ENCODE data around the gene EFTUD2. TPM values are rescaled to one million over a fixed set of nuclear protein-coding genes. Genes with fewer than 3 reads are reported as not detected.

EFTUD2 gene
- total and polyA plus RNA-seq, 11 donors, result 21.3 to 106 (median 65.0) TPM

GRCh38 chr17:44914698-44915271 is 15.5 kb upstream of the EFTUD2 start:
- peaks cover 0 to 35% (median 16%) of the 10 kb centered on the region in 12 donors for H3K4me1 ChIP-seq
- 84 to 91% (median 86%) methylated on average over 13 to 19 of the region's 19 CpGs for WGBS, 4 donors
- no peaks in the 10 kb centered on the region for H3K36me3 ChIP-seq
- no peak for ATAC-seq
- H3K9me3 ChIP-seq, result no peaks in the 10 kb centered on the region
- no peak for DNase-seq
- no peak for TF ChIP-seq POLR2A (IDR thresholded peaks at IDR 0.05)
- TF ChIP-seq, protein P1, sequence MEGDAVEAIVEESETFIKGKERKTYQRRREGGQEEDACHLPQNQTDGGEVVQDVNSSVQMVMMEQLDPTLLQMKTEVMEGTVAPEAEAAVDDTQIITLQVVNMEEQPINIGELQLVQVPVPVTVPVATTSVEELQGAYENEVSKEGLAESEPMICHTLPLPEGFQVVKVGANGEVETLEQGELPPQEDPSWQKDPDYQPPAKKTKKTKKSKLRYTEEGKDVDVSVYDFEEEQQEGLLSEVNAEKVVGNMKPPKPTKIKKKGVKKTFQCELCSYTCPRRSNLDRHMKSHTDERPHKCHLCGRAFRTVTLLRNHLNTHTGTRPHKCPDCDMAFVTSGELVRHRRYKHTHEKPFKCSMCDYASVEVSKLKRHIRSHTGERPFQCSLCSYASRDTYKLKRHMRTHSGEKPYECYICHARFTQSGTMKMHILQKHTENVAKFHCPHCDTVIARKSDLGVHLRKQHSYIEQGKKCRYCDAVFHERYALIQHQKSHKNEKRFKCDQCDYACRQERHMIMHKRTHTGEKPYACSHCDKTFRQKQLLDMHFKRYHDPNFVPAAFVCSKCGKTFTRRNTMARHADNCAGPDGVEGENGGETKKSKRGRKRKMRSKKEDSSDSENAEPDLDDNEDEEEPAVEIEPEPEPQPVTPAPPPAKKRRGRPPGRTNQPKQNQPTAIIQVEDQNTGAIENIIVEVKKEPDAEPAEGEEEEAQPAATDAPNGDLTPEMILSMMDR (IDR thresholded peaks at IDR 0.05), result no peak
- H3K27ac ChIP-seq, result no peak overlapping the region
- H3K4me3 ChIP-seq, result no peak overlapping the region
- peaks cover 0 to 25% (median 0%) of the 10 kb centered on the region in 9 donors for H3K27me3 ChIP-seq
- intact Hi-C loops (cut with DNase I), result loop anchor here in 6 of 10 donors (5.0 to 10.0 kb wide), 3 partner anchors 180 to 280 kb away; no protein-coding TSS in a partner anchor

DNA sequence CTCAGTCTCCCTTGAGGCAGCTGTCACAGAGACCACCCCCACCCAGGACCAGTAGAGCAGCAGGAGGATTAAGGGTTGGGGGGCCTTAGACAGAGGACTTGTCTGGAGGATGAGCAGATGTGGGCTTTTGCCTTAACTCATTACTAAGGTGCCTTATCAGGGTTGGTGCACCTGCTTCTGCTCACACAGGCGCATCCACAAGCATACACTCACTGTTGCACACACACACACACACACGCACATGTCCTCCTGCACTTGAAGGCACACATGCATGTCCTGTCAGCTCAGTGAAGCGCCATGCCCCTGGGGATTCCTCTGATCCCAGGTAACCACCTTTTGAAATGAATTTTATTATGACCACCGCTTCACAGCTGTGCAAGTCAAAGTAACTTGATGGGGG is 14.9 kb upstream of the EFTUD2 start:
- DNase-seq (no peak), ATAC-seq (no peak)
- Histone ChIP-seq H3K4me3 (no peak overlapping the region), H3K27me3 (peaks cover 0 to 25% (median 0%) of the 10 kb centered on the region in 9 donors), H3K9me3 (no peaks in the 10 kb centered on the region), H3K4me1 (peaks cover 0 to 35% (median 16%) of the 10 kb centered on the region in 12 donors), H3K27ac (no peak overlapping the region), H3K36me3 (no peaks in the 10 kb centered on the region)
- WGBS, 4 donors, result 80 to 87% (median 84%) methylated on average over 4 of the region's 4 CpGs
- intact Hi-C loops (cut with DNase I), result loop anchor here in 5 of 10 donors (10.0 kb wide), 2 partner anchors 181 to 281 kb away; no protein-coding TSS in a partner anchor
- TF ChIP-seq, protein P1 (IDR thresholded peaks at IDR 0.05), result no peak
- TF ChIP-seq POLR2A (IDR thresholded peaks at IDR 0.05), result no peak

DNA sequence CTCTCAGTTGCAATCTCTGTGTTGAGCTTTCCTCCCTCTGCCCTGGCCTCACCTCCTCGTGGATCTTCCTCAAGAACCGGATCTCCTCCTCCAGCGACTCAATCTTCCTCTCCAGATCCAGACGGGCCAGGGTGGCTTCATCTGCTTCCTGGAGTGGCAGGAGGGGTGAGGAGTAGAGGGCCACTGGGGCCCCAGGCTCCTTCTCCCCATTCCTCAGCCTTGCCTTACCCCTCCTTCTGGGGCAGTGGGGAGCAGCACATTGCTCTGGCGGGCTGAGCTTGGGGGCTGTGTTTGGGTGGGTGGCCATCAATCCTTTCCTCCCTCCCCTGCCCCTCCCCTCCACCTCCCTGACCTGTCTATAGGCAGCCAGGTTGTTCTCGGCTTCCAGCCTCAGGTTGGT is 14.4 kb upstream of the EFTUD2 start:
- Histone ChIP-seq H3K36me3 (no peaks in the 10 kb centered on the region), H3K4me1 (peaks cover 0 to 35% (median 16%) of the 10 kb centered on the region in 12 donors), H3K27me3 (peaks cover 0 to 25% (median 0%) of the 10 kb centered on the region in 9 donors), H3K9me3 (no peaks in the 10 kb centered on the region), H3K4me3 (no peak overlapping the region), H3K27ac (no peak overlapping the region)
- ATAC-seq, result no peak
- no peak for TF ChIP-seq POLR2A (IDR thresholded peaks at IDR 0.05)
- TF ChIP-seq, protein P1 (IDR thresholded peaks at IDR 0.05), result no peak
- DNase-seq, result no peak
- intact Hi-C loops (cut with DNase I), result loop anchor here in 5 of 10 donors (10.0 kb wide), 2 partner anchors 181 to 281 kb away; no protein-coding TSS in a partner anchor
- 51 to 61% (median 59%) methylated on average over 6 of the region's 6 CpGs for WGBS, 4 donors

GRCh38 chr17:44912763-44913544 is 13.7 kb upstream of the EFTUD2 start:
- TF ChIP-seq POLR2A (IDR thresholded peaks at IDR 0.05), result no peak
- TF ChIP-seq, protein P1 (IDR thresholded peaks at IDR 0.05), result no peak
- no peak overlapping the region for H3K27ac ChIP-seq
- DNase-seq (no peak), ATAC-seq (no peak)
- no peak overlapping the region for H3K4me3 ChIP-seq
- H3K9me3 ChIP-seq, result no peaks in the 10 kb centered on the region
- no peaks in the 10 kb centered on the region for H3K36me3 ChIP-seq
- WGBS, 4 donors, result 82 to 85% (median 83%) methylated on average over 14 of the region's 14 CpGs
- intact Hi-C loops (cut with DNase I), result loop anchor here in 5 of 10 donors (10.0 kb wide), 2 partner anchors 182 to 282 kb away; no protein-coding TSS in a partner anchor
- H3K27me3 ChIP-seq, result peaks cover 0 to 25% (median 0%) of the 10 kb centered on the region in 9 donors
- H3K4me1 ChIP-seq, result peaks cover 0 to 35% (median 16%) of the 10 kb centered on the region in 12 donors
